T-cell (primary cell): Measurements from ENCODE around the gene C16orf95. TPM values are rescaled to one million over a fixed set of nuclear protein-coding genes. Genes with fewer than 3 reads are reported as not detected.
A peak's percentile ranks its signal among the peaks of the same experiment; 100 is the strongest.

ENCODE experiments used
- ATAC-seq, 4 experiments: fragments of 200-7000 bp in 3 of 4; fragments of 150-1000 bp in 1 of 4; cut with Tn5 transposase; replicated peaks in 1 of 4; 1 replicate in 3 of 4; 2 replicates in 1 of 4; pipeline ENCODE4 v1.10.0; 2021; ENCODE audit warnings: moderate library complexity in 3 of 4, mild to moderate bottlenecking in 2 of 4, moderate number of reproducible peaks in 1 of 4
- CTCF ChIA-PET, 2 donors: fragments of 300-600 bp; sonication (Branson Sonifier 250); formaldehyde crosslinking; loops; one replicate each; lab custom pipeline; 2022; ENCODE audit warnings: antibody characterized with exemption in 2 of 2; lab: Charles Lee
- POLR2A ChIA-PET, 2 donors: fragments of 300-600 bp; sonication (Branson Sonifier 250); formaldehyde crosslinking; loops; one replicate each; lab custom pipeline; 2022; ENCODE audit warnings: antibody characterized with exemption in 2 of 2; lab: Charles Lee
- DNase-seq, 35 experiments: peaks; one replicate each; pipeline versions ENCODE4 v3.0.0 to v3.0.0-alpha.2; 2013 to 2023
- H3K27ac ChIP-seq: one replicate; pipeline ENCODE4 v1.5.1; 2013; ENCODE audit warnings: low read length
- H3K27me3 ChIP-seq, 2 experiments: replicated peaks in 1 of 2; 1 replicate in 1 of 2; 2 replicates in 1 of 2; pipeline versions ENCODE4 v1.6.1 to v1.7.0; 2013; ENCODE audit warnings: low read length in 1 of 2, mixed read lengths in 1 of 2; ENCODE audit not compliant: control insufficient read depth in 2 of 2, insufficient read depth in 2 of 2; ENCODE audit errors: extremely low read depth in 1 of 2
- H3K36me3 ChIP-seq, 2 donors: 1 replicate in 1 of 2; 2 replicates in 1 of 2; pipeline versions ENCODE4 v1.6.1 to v1.7.0; 2013; ENCODE audit warnings: low read length in 1 of 2; ENCODE audit not compliant: control insufficient read depth in 2 of 2, insufficient read depth in 1 of 2; ENCODE audit errors: extremely low read depth in 1 of 2
- H3K4me1 ChIP-seq, 2 experiments: 1 replicate in 1 of 2; 2 replicates in 1 of 2; pipeline versions ENCODE4 v1.6.1 to v1.7.0; 2013; ENCODE audit warnings: low read length in 2 of 2, mixed read lengths in 1 of 2; ENCODE audit not compliant: insufficient read depth in 2 of 2, control insufficient read depth in 1 of 2; ENCODE audit errors: extremely low read depth in 1 of 2
- H3K4me3 ChIP-seq, 2 donors: 1 replicate in 1 of 2; 2 replicates in 1 of 2; pipeline versions ENCODE4 v1.5.1 to v1.7.0; 2013; ENCODE audit warnings: mild to moderate bottlenecking in 2 of 2, low read length in 1 of 2, moderate library complexity in 1 of 2; ENCODE audit not compliant: control insufficient read depth in 1 of 2; ENCODE audit errors: extremely low read depth in 1 of 2
- H3K9me3 ChIP-seq: 2 replicates; pipeline ENCODE4 v1.7.0; 2013
- H3K27ac Mint-ChIP-seq, 2 donors: one replicate each; pipeline ENCODE4 v1.8.0; 2020 to 2021; ENCODE audit warnings: mild to moderate bottlenecking in 2 of 2, mixed read lengths in 2 of 2
- H3K27me3 Mint-ChIP-seq, 2 donors: one replicate each; pipeline ENCODE4 v1.8.0; 2021 to 2022; ENCODE audit warnings: mixed read lengths in 2 of 2
- H3K36me3 Mint-ChIP-seq: one replicate; pipeline ENCODE4 v1.8.0; 2021; ENCODE audit warnings: mixed read lengths
- H3K4me1 Mint-ChIP-seq, 3 donors: one replicate each; pipeline ENCODE4 v1.8.0; 2020 to 2022; ENCODE audit warnings: mixed read lengths in 3 of 3, mild to moderate bottlenecking in 1 of 3
- H3K4me3 Mint-ChIP-seq, 3 donors: one replicate each; pipeline ENCODE4 v1.8.0; 2020 to 2022; ENCODE audit warnings: mild to moderate bottlenecking in 3 of 3, mixed read lengths in 3 of 3, moderate library complexity in 3 of 3
- H3K9me3 Mint-ChIP-seq, 3 donors: one replicate each; pipeline ENCODE4 v1.8.0; 2020 to 2022; ENCODE audit warnings: mixed read lengths in 3 of 3
- WGBS: methylation state at CpG from one replicate; pipeline ENCODE4 v1.1.5; 2013; ENCODE audit warnings: missing lambda C conversion rate; ENCODE audit not compliant: insufficient coverage; 5-methylcytosine and 5-hydroxymethylcytosine counted together
- total RNA-seq, 35 experiments: library from RNA in 6 of 35; stranded (reverse) in 6 of 35; fragments of 120-200 nt in 1 of 35; gene quantifications; one replicate each; pipeline versions ENCODE4 v1.2.1 to v1.2.4 and lab custom pipeline; 2013 to 2026

Gene C16orf95
- total RNA-seq, 5 donors from 2014 or later (not counting 1 experiment from before 2014, with no cell fraction given) = 0.98 to 3.1 (median 2.6) TPM

GRCh38 chr16:87324411-87325275 is 7.5 kb upstream of the C16orf95 start:
- ChIA-PET POLR2A (no interaction called here), CTCF (interaction anchor here in 1 of 2 donors (0.6 kb wide), 1 partner anchor 59 kb away, joined by 3 read pairs; the partner anchor contains the start of gene FBXO31)
- WGBS = 67% methylated on average over 18 of the region's 28 CpGs
- Histone ChIP-seq H3K36me3 (peaks cover 7 to 8% of the 10 kb centered on the region in 2 donors), H3K4me3 (no peak overlapping the region), H3K27ac (no peak overlapping the region), H3K27me3 (no peaks in the 10 kb centered on the region), H3K4me1 (peaks cover 0 to 8% of the 10 kb centered on the region in 2 experiments), H3K9me3 (no peaks in the 10 kb centered on the region)
- no peaks in the 10 kb centered on the region for H3K9me3 Mint-ChIP-seq
- no peaks in the 10 kb centered on the region for H3K27me3 Mint-ChIP-seq
- no peak overlapping the region for H3K27ac Mint-ChIP-seq
- peaks cover 0 to 9% (median 0%) of the 10 kb centered on the region in 3 donors for H3K4me1 Mint-ChIP-seq
- peak; percentile 67 to 86 (median 75) for ATAC-seq
- peaks cover 10% of the 10 kb centered on the region for H3K36me3 Mint-ChIP-seq
- peak in 29 of 35 experiments; percentile 12 to 65 (median 36) for DNase-seq
- no peak overlapping the region for H3K4me3 Mint-ChIP-seq

DNA sequence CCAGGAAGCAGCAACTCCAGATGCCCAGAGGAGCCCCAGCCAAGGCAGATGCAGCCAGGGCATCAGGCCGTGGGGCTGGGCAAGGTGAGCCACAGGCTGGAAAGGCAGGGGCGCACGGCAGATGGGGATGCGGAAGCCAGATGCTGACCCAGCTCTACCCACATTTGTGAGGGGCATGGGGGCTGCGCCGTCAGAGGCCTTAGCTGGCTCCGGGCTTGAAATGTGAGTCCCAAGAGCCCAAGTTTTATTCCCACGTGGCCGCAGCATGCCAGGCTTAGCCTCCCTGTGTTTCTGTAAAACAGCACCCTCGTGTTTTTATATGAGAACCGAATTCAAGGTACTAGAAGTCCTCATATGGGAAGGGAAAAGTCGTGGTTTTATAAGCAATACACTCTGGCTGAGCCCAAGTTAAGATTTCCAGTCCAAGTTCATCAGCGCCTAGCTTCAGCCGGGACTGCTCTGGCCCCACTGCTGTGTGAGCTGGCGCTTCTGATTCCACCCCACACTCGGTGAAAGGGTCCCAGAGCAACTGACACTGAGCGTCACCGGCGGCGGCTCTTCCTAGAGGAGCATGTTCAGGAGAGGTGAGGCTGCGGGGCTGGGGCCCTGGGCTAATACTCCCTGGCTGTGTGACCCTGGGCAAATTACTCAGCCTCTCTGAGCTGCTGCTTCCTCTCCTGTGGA is 6.7 kb upstream of the C16orf95 start:
- H3K4me3 Mint-ChIP-seq = no peak overlapping the region
- no peaks in the 10 kb centered on the region for H3K27me3 ChIP-seq
- WGBS = 94% methylated on average over 12 of the region's 21 CpGs
- no peak overlapping the region for H3K27ac ChIP-seq
- peaks cover 3 to 10% (median 3%) of the 10 kb centered on the region in 3 donors for H3K4me1 Mint-ChIP-seq
- POLR2A ChIA-PET = no interaction called here
- DNase-seq = no peak
- H3K9me3 Mint-ChIP-seq = no peaks in the 10 kb centered on the region
- no peaks in the 10 kb centered on the region for H3K9me3 ChIP-seq
- no peaks in the 10 kb centered on the region for H3K27me3 Mint-ChIP-seq
- peaks cover 5% of the 10 kb centered on the region for H3K36me3 Mint-ChIP-seq
- H3K4me1 ChIP-seq = peaks cover 0 to 8% of the 10 kb centered on the region in 2 experiments
- H3K27ac Mint-ChIP-seq = no peak overlapping the region
- ATAC-seq = no peak
- no peak overlapping the region for H3K4me3 ChIP-seq
- H3K36me3 ChIP-seq = peaks cover 2 to 7% of the 10 kb centered on the region in 2 donors
- CTCF ChIA-PET = interaction anchor here in 1 of 2 donors (0.6 kb wide), 1 partner anchor 60 kb away, joined by 3 read pairs; the partner anchor contains the start of gene FBXO31

DNA sequence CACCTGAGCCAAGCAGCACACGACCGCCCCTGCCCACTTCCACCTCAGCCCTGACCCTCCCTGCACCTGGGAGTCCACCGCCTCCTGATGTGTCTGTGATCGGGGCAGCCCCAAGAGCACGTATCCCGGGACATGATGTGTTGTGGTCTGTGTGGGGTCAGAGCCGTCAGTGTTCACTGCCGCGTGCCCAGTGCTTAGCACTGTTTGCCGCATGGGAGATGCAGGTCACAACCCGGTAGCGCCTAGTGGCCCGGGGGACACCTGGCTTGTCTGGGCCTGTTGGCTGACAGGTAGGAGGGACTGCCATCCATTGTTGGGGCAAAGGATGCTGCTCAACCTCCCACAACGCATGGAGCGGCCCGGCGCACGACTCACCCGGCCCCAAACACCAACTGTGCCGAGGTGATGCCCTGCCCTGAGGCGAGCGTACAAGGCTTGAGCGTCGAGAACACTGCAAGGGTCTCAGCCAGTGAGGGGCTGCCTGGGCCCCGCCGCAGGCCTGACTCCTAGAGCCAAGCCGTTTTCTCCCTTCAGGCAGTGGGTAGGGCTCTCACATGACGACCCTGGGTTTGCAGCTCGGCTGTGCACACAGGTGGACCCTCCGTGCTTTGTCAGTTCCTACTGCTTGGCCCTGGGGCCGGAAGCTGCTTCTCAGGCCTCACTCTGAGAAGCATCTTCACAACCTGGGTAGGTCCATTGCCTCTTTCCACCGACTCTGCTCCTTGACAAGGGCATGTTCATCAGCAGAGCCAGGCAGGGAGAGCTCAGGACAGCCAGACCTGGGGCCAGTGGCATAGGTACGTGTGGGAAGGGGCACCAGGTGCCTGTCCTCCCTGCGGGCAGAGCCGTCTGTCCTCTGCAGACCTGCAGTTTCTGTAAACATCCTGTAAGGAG is 5.9 kb upstream of the C16orf95 start:
- Histone ChIP-seq H3K27me3 (no peaks in the 10 kb centered on the region), H3K9me3 (no peaks in the 10 kb centered on the region), H3K4me1 (peaks cover 5 to 12% of the 10 kb centered on the region in 2 experiments), H3K36me3 (peaks cover 0 to 7% of the 10 kb centered on the region in 2 donors), H3K4me3 (no peak overlapping the region), H3K27ac (no peak overlapping the region)
- ATAC-seq = no peak
- Mint-ChIP-seq H3K4me3 (no peak overlapping the region), H3K27ac (no peak overlapping the region), H3K4me1 (peaks cover 11 to 18% (median 11%) of the 10 kb centered on the region in 3 donors), H3K27me3 (no peaks in the 10 kb centered on the region), H3K36me3 (no peaks in the 10 kb centered on the region), H3K9me3 (no peaks in the 10 kb centered on the region)
- ChIA-PET POLR2A (no interaction called here), CTCF (no interaction called here)
- no peak for DNase-seq
- 96% methylated on average over 32 of the region's 35 CpGs for WGBS

DNA sequence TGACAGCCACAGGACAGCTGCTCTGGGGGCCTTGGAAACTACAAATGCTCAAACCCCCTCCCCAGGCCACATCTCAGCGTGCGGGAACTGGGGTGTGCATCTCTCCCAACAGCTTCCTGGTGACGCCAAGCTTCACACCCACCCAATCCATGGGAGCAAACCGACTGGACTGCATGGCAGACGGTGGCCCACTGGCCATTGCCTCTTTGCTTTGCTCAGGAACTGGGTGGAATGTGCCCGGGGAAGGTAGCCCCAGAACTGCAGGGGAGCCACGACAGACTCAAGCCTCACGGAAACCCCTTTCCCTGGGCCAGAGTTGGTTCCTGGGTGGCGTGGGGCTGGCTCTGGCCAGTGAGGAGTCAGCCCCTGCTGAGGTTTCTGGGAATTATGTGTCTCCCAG is 5.2 kb upstream of the C16orf95 start:
- CTCF ChIA-PET = interaction anchor here in 1 of 2 donors (1.1 kb wide), 1 partner anchor 9 kb away, joined by 3 read pairs; no protein-coding TSS in a partner anchor
- H3K27ac Mint-ChIP-seq = no peak overlapping the region
- H3K4me1 Mint-ChIP-seq = peaks cover 14 to 24% (median 15%) of the 10 kb centered on the region in 3 donors
- DNase-seq (no peak), ATAC-seq (no peak)
- no peaks in the 10 kb centered on the region for H3K36me3 Mint-ChIP-seq
- H3K9me3 ChIP-seq = no peaks in the 10 kb centered on the region
- H3K9me3 Mint-ChIP-seq = no peaks in the 10 kb centered on the region
- H3K27ac ChIP-seq = no peak overlapping the region
- 86% methylated on average over 2 of the region's 9 CpGs for WGBS
- H3K27me3 Mint-ChIP-seq = no peaks in the 10 kb centered on the region
- no peaks in the 10 kb centered on the region for H3K27me3 ChIP-seq
- H3K4me1 ChIP-seq = peaks cover 7 to 16% of the 10 kb centered on the region in 2 experiments
- POLR2A ChIA-PET = no interaction called here
- H3K4me3 ChIP-seq = no peak overlapping the region
- H3K36me3 ChIP-seq = peaks cover 0 to 5% of the 10 kb centered on the region in 2 donors
- no peak overlapping the region for H3K4me3 Mint-ChIP-seq

DNA sequence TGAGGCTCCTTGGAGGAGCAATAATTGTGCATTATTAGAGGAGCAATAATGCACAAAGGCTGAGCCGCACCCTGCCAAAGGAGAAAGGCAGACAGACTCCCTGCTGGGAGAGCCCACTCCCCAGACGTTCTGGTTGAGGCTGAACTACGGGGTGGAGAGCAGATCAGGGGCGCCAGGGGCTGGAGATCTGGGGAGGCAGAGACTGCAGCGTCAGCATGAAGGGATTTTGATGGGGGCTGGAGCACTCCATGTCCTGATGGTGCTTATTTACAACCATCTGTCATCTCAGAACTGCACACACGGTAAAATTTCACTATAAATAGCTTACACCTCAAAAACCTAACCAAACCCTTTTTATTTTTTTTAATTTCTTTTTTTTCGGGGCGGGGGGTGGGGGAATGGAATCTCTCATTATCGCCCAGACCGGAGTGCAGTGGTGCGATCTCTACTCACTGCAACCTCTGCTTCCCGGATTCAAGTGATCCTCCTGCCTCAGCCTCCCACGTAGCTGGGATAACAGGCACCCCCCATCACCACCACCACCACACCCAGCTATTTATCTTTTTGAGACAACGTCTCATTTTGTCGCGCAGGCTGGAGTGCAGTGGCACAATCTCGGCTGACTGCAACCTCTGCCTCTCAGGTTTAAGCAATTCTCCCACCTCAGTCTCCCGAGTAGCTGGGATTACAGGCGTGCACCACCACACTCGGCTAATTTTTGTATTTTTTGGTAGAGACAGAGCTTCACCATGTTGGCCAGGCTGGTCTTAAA is 4.3 kb upstream of the C16orf95 start:
- Histone ChIP-seq H3K4me1 (peaks cover 7 to 18% of the 10 kb centered on the region in 2 experiments), H3K27me3 (no peaks in the 10 kb centered on the region), H3K27ac (no peak overlapping the region), H3K4me3 (no peak overlapping the region), H3K9me3 (no peaks in the 10 kb centered on the region), H3K36me3 (peaks cover 0 to 1% of the 10 kb centered on the region in 2 donors)
- no peaks in the 10 kb centered on the region for H3K36me3 Mint-ChIP-seq
- no peaks in the 10 kb centered on the region for H3K27me3 Mint-ChIP-seq
- H3K4me1 Mint-ChIP-seq = peaks cover 14 to 24% (median 15%) of the 10 kb centered on the region in 3 donors
- no peak for ATAC-seq
- DNase-seq = no peak
- CTCF ChIA-PET = interaction anchor here in 1 of 2 donors (1.1 kb wide), 1 partner anchor 10 kb away, joined by 3 read pairs; no protein-coding TSS in a partner anchor
- H3K27ac Mint-ChIP-seq = no peak overlapping the region
- POLR2A ChIA-PET = no interaction called here
- WGBS = 90% methylated on average over 10 of the region's 20 CpGs
- H3K4me3 Mint-ChIP-seq = no peak overlapping the region
- H3K9me3 Mint-ChIP-seq = no peaks in the 10 kb centered on the region
